GM12873 (cell line): ENCODE measurements around the gene METTL16.

Source experiments
- TF ChIP-seq, protein P1 (sequence below): IDR thresholded peaks from 2 replicates; pipeline ENCODE4 v1.5.1; 2012; ENCODE audit warnings: low read depth, mild to moderate bottlenecking, moderate library complexity, low read length, control low read depth; ENCODE audit not compliant: insufficient read depth; ENCODE audit errors: missing control alignments

The METTL16 gene

GRCh38 chr17:2452216-2452750 is 59.4 kb downstream of the METTL16 start:
- TF ChIP-seq, protein P1, sequence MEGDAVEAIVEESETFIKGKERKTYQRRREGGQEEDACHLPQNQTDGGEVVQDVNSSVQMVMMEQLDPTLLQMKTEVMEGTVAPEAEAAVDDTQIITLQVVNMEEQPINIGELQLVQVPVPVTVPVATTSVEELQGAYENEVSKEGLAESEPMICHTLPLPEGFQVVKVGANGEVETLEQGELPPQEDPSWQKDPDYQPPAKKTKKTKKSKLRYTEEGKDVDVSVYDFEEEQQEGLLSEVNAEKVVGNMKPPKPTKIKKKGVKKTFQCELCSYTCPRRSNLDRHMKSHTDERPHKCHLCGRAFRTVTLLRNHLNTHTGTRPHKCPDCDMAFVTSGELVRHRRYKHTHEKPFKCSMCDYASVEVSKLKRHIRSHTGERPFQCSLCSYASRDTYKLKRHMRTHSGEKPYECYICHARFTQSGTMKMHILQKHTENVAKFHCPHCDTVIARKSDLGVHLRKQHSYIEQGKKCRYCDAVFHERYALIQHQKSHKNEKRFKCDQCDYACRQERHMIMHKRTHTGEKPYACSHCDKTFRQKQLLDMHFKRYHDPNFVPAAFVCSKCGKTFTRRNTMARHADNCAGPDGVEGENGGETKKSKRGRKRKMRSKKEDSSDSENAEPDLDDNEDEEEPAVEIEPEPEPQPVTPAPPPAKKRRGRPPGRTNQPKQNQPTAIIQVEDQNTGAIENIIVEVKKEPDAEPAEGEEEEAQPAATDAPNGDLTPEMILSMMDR = no peak

- TF ChIP-seq, protein P1 = no peak
Observed at GRCh38 chr17:2450016-2450650, 61.6 kb downstream of the METTL16 start.

- TF ChIP-seq, protein P1 = no peak
Observed at GRCh38 chr17:2449486-2449885, 62.2 kb downstream of the METTL16 start.

DNA sequence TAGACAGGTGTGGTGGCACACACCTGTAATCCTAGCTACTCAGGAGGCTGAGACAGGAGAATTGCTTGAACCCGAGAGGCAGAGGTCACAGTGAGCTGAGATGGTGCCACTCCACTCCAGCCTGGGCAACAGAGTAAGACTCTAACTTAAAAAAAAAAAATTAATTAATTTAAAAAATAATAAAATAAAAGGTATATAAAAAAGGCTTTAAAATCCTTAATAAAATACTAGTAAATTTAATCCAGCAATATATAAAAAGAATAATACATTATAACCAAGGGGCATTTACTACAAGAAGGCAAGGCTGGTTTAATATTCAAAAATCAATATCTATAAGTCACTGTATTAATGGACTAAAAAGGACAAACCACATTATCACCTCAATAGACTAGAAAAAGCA is 66.0 kb downstream of the METTL16 start:
- TF ChIP-seq, protein P1 = no peak

DNA sequence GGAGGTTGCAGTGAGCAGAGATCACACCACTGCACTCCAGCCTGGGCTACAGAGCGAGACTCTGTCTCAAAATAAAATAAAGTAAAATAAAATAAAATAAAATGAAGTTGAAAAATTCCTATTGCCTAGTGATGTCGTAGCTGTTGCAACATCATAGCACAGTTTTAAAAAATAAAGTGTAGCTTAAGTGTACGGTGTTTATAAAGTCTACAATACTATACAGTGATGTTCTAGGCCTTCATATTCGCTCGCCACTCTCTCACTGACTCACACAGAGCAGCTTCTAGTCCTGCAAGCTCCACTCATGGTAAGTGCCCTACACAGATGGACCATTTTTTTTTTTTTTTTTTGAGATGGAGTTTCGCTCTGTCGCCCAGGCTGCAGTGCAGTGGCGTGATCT is 67.3 kb downstream of the METTL16 start:
- TF ChIP-seq, protein P1 = no peak

- TF ChIP-seq, protein P1 = no peak
Observed at GRCh38 chr17:2442166-2442565, 69.5 kb downstream of the METTL16 start.

- TF ChIP-seq, protein P1 = no peak
Observed at GRCh38 chr17:2440930-2441329, 70.8 kb downstream of the METTL16 start.

GRCh38 chr17:2438823-2439222 is 72.9 kb downstream of the METTL16 start:
- TF ChIP-seq, protein P1 = no peak
